Endothelial cell (in vitro differentiated cells): ENCODE measurements around the gene HCAR1. TPM values are rescaled to one million over a fixed set of nuclear protein-coding genes. Genes with fewer than 3 reads are reported as not detected.

Source experiments
- DNase-seq: peaks from one replicate; pipeline ENCODE4 v3.0.0; 2021; ENCODE audit warnings: low spot score
- H3K27ac Mint-ChIP-seq: one replicate; pipeline ENCODE4 v1.8.0; 2021; ENCODE audit warnings: mixed read lengths, inconsistent platforms; ENCODE audit not compliant: unreplicated experiment
- H3K27me3 Mint-ChIP-seq: one replicate; pipeline ENCODE4 v1.8.0; 2021; ENCODE audit warnings: mild to moderate bottlenecking, moderate library complexity, mixed read lengths, inconsistent platforms; ENCODE audit not compliant: unreplicated experiment
- H3K36me3 Mint-ChIP-seq: one replicate; pipeline ENCODE4 v1.8.0; 2021; ENCODE audit warnings: mild to moderate bottlenecking, low read depth, mixed read lengths, inconsistent platforms; ENCODE audit not compliant: unreplicated experiment
- H3K4me1 Mint-ChIP-seq: one replicate; pipeline ENCODE4 v1.8.0; 2021; ENCODE audit warnings: mild to moderate bottlenecking, mixed read lengths, inconsistent platforms; ENCODE audit not compliant: unreplicated experiment
- H3K4me3 Mint-ChIP-seq: one replicate; pipeline ENCODE4 v1.8.0; 2021; ENCODE audit warnings: mild to moderate bottlenecking, mixed read lengths, inconsistent platforms; ENCODE audit not compliant: unreplicated experiment
- H3K9me3 Mint-ChIP-seq: one replicate; pipeline ENCODE4 v1.8.0; 2021; ENCODE audit warnings: mixed read lengths, inconsistent platforms; ENCODE audit not compliant: unreplicated experiment
- total RNA-seq: library from RNA; stranded (reverse); fragmentation: NEBNext Ultra II Directional; extraction: Animal tissue kit (Norgen Biotek cat#: 25700); gene quantifications from one replicate; pipeline ENCODE4 v1.2.1, GENCODE V29; 2021; ENCODE audit not compliant: unreplicated experiment
- TF ChIP-seq, protein P1 (sequence below): fragments of 200-600 bp; sonication (generic); IDR thresholded peaks from one replicate; pipeline ENCODE4 v1.5.0; 2021; ENCODE audit warnings: antibody characterized with exemption; ENCODE audit not compliant: unreplicated experiment

Gene HCAR1
- total RNA-seq, 1 donor from 2014 or later: 0.13 TPM

DNA sequence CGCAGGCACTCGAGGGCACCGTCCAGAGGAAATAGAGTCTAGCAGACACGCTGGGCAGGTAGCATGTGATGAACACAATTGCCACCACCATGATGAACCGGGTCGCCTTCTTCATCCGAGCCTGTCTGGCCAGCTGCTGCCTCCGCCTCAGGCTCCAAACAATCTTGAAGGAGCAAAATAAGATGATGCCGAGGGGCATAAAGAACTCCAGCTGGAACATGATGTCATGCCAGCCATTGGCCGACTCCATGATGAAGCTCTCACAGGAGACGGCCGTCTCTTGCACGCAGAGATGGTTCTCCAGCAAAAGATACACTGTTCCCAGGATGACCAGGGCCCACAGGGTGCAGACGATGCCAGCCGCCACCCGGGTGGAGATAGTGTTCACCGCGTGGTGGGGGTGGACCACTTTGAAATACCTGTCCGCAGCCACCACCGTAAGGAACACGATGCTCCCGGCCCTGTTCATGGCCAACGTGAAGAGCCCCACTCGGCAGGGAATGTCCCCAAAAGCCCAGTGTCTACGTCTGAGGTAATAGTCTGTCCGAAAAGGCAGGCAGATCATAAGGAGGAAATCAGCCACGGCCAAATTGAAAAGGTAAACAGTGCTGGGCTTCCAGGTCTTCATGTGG is 945 bp downstream of the HCAR1 start:
- Mint-ChIP-seq H3K27ac (no peak overlapping the region), H3K4me3 (no peak overlapping the region), H3K36me3 (no peaks in the 10 kb centered on the region), H3K9me3 (no peaks in the 10 kb centered on the region), H3K4me1 (peaks cover 45% of the 10 kb centered on the region), H3K27me3 (peaks cover 3% of the 10 kb centered on the region)
- no peak for DNase-seq
- TF ChIP-seq, protein P1, sequence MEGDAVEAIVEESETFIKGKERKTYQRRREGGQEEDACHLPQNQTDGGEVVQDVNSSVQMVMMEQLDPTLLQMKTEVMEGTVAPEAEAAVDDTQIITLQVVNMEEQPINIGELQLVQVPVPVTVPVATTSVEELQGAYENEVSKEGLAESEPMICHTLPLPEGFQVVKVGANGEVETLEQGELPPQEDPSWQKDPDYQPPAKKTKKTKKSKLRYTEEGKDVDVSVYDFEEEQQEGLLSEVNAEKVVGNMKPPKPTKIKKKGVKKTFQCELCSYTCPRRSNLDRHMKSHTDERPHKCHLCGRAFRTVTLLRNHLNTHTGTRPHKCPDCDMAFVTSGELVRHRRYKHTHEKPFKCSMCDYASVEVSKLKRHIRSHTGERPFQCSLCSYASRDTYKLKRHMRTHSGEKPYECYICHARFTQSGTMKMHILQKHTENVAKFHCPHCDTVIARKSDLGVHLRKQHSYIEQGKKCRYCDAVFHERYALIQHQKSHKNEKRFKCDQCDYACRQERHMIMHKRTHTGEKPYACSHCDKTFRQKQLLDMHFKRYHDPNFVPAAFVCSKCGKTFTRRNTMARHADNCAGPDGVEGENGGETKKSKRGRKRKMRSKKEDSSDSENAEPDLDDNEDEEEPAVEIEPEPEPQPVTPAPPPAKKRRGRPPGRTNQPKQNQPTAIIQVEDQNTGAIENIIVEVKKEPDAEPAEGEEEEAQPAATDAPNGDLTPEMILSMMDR: no peak

GRCh38 chr12:122726080-122726558 is 4.5 kb downstream of the HCAR1 start:
- Mint-ChIP-seq H3K27ac (peak overlapping the region; percentile 73), H3K4me1 (peaks cover 37% of the 10 kb centered on the region), H3K36me3 (no peaks in the 10 kb centered on the region), H3K9me3 (no peaks in the 10 kb centered on the region), H3K27me3 (peaks cover 3% of the 10 kb centered on the region), H3K4me3 (no peak overlapping the region)
- TF ChIP-seq, protein P1: no peak
- no peak for DNase-seq

DNA sequence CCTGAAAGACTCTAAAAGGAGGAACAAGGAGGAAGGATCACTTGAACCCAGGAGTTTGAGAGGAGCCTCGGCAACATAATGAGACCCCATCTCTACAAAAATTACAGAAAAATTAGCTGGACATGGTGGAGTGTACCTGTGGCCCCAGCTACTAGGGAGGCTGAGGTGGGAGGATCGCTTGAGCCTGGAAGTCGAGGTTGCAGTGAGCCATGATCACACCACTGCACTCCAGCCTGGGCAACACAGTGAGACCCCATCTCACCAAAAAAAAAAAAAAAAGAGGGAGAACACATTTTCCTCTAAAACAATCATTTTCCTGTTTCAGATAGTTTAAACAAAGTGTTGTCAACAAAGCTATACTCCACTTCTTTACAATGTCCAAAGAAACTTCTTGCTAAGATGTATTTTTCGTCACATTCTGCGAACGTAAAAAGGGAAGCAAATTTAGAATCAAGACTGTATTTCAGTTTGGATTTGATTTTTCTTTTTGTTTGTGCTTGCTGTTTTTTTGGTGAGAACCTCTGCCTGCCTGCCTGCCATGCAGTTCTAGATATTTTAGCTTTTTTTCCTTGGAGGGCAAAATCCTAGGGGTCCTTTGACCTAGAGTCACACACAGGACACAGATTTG is 5.1 kb downstream of the HCAR1 start:
- Mint-ChIP-seq H3K4me3 (no peak overlapping the region), H3K36me3 (no peaks in the 10 kb centered on the region), H3K9me3 (no peaks in the 10 kb centered on the region), H3K27ac (peak overlapping the region; percentile 73), H3K4me1 (peaks cover 32% of the 10 kb centered on the region), H3K27me3 (peaks cover 3% of the 10 kb centered on the region)
- DNase-seq: no peak
- TF ChIP-seq, protein P1: no peak

- Mint-ChIP-seq H3K9me3 (no peaks in the 10 kb centered on the region), H3K27ac (no peak overlapping the region), H3K4me1 (peaks cover 25% of the 10 kb centered on the region), H3K36me3 (no peaks in the 10 kb centered on the region), H3K4me3 (no peak overlapping the region), H3K27me3 (peaks cover 3% of the 10 kb centered on the region)
- DNase-seq: no peak
- TF ChIP-seq, protein P1: no peak
These were observed 5.9 kb downstream of the HCAR1 start for GRCh38 chr12:122724641-122725243.

GRCh38 chr12:122722387-122722786 is 8.3 kb downstream of the HCAR1 start:
- TF ChIP-seq, protein P1: no peak
- Mint-ChIP-seq H3K27ac (no peak overlapping the region), H3K4me3 (no peak overlapping the region)

More at GRCh38 chr12:122722387-122722786, 8.3 kb downstream of the HCAR1 start:
- H3K36me3 Mint-ChIP-seq: no peaks in the 10 kb centered on the region
- H3K4me1 Mint-ChIP-seq: peaks cover 15% of the 10 kb centered on the region
- DNase-seq: no peak
- peaks cover 5% of the 10 kb centered on the region for H3K27me3 Mint-ChIP-seq
- no peaks in the 10 kb centered on the region for H3K9me3 Mint-ChIP-seq
